HG02943 (cell line): ENCODE measurements around the gene IVD.

Experiments
- ATAC-seq: cut with Tn5 transposase; IDR thresholded peaks from one replicate; pipeline ENCODE4 v1.9.1; 2021; ENCODE audit warnings: mild to moderate bottlenecking, low read depth, moderate library complexity; ENCODE audit not compliant: unreplicated experiment

Gene IVD

GRCh38 chr15:40372981-40373380 is 32.6 kb upstream of the IVD start:
- no peak for ATAC-seq

GRCh38 chr15:40377606-40378005 is 28.0 kb upstream of the IVD start:
- ATAC-seq = no peak

GRCh38 chr15:40379374-40379773 is 26.2 kb upstream of the IVD start:
- no peak for ATAC-seq

GRCh38 chr15:40379853-40380252 is 25.7 kb upstream of the IVD start:
- no peak for ATAC-seq

GRCh38 chr15:40380636-40381035 is 25.0 kb upstream of the IVD start:
- ATAC-seq = no peak

- no peak for ATAC-seq
Measured at GRCh38 chr15:40381818-40382529, 23.6 kb upstream of the IVD start.

GRCh38 chr15:40382580-40383456 is 22.8 kb upstream of the IVD start, which contains the start of gene KNSTRN:
Gene KNSTRN, plus strand, starts transcription at chr15:40382721. Its CDS starts 115 bp downstream, at chr15:40382836.
- ATAC-seq = peak; percentile 84

- no peak for ATAC-seq
Measured at GRCh38 chr15:40386480-40386879, 19.1 kb upstream of the IVD start.

GRCh38 chr15:40388941-40389823 is 16.4 kb upstream of the IVD start:
- ATAC-seq = no peak

- ATAC-seq = no peak
Measured at GRCh38 chr15:40389824-40390595, 15.6 kb upstream of the IVD start.

- ATAC-seq = no peak
Measured at GRCh38 chr15:40392986-40393948, 12.3 kb upstream of the IVD start.

GRCh38 chr15:40397688-40398412 is 7.7 kb upstream of the IVD start:
- no peak for ATAC-seq

GRCh38 chr15:40398413-40398873 is 7.2 kb upstream of the IVD start:
- ATAC-seq = no peak

GRCh38 chr15:40399370-40399769 is 6.2 kb upstream of the IVD start:
- ATAC-seq = no peak

- no peak for ATAC-seq
Measured at GRCh38 chr15:40407330-40407990, 1.9 kb downstream of the IVD start.

- ATAC-seq = no peak
Measured at GRCh38 chr15:40409366-40409765, 3.8 kb downstream of the IVD start.

- ATAC-seq = no peak
Measured at GRCh38 chr15:40410476-40410875, 4.9 kb downstream of the IVD start.
